DOHH2 (cell line): ENCODE measurements around the gene KCNE1.

Experiments used
- H3F3A ChIP-seq: fragments of 200-600 bp; sonication (generic), shearing (Covaris generic); 2 replicates; pipeline ENCODE4 v1.6.0; 2016; ENCODE audit warnings: antibody characterized with exemption, mild to moderate bottlenecking; ENCODE audit not compliant: control insufficient read depth, insufficient read depth
- H3K27ac ChIP-seq: fragments of 200-600 bp; sonication (generic); 2 replicates; pipeline ENCODE4 v1.5.1; 2014; ENCODE audit warnings: low read depth, mild to moderate bottlenecking, low read length, moderate library complexity
- H3K27me3 ChIP-seq: fragments of 200-600 bp; sonication (generic); 2 replicates; pipeline ENCODE4 v1.6.1; 2014; ENCODE audit warnings: mild to moderate bottlenecking, low read length, mixed read lengths; ENCODE audit not compliant: control insufficient read depth
- H3K36me3 ChIP-seq: fragments of 200-600 bp; sonication (generic); 2 replicates; pipeline ENCODE4 v1.6.1; 2014; ENCODE audit warnings: mild to moderate bottlenecking, low read length, moderate library complexity, mixed read lengths; ENCODE audit not compliant: control insufficient read depth
- H3K4me1 ChIP-seq: fragments of 200-600 bp; sonication (generic); 2 replicates; pipeline ENCODE4 v1.6.1; 2014; ENCODE audit warnings: mild to moderate bottlenecking, low read length, mixed read lengths; ENCODE audit not compliant: control insufficient read depth
- H3K4me2 ChIP-seq: fragments of 200-600 bp; sonication (generic); 2 replicates; pipeline ENCODE4 v1.6.0; 2014; ENCODE audit warnings: mild to moderate bottlenecking, low read length, moderate library complexity
- H3K4me3 ChIP-seq: fragments of 200-600 bp; sonication (generic); 2 replicates; pipeline ENCODE4 v1.5.1; 2014; ENCODE audit warnings: mild to moderate bottlenecking, low read length, mixed read lengths
- H3K79me2 ChIP-seq: fragments of 200-600 bp; sonication (generic); 2 replicates; pipeline ENCODE4 v1.6.1; 2014; ENCODE audit warnings: mild to moderate bottlenecking, low read length, mixed read lengths; ENCODE audit not compliant: control insufficient read depth
- H3K9me2 ChIP-seq: fragments of 200-600 bp; sonication (generic); replicated peaks from 2 replicates; pipeline ENCODE4 v1.6.1; 2014; ENCODE audit warnings: mild to moderate bottlenecking, low read length, mixed read lengths; ENCODE audit not compliant: control insufficient read depth
- H3K9me3 ChIP-seq: fragments of 200-600 bp; sonication (generic); 2 replicates; pipeline ENCODE4 v1.6.1; 2014; ENCODE audit warnings: antibody characterized with exemption, low read length, mixed read lengths; ENCODE audit not compliant: control insufficient read depth, insufficient read depth
- H4K20me1 ChIP-seq: fragments of 200-600 bp; sonication (generic); 2 replicates; pipeline ENCODE4 v1.6.0; 2014; ENCODE audit warnings: low read depth, mild to moderate bottlenecking, antibody characterized with exemption, low read length, moderate library complexity; ENCODE audit not compliant: control insufficient read depth, insufficient read depth
- EZH2phosphoT487 ChIP-seq: fragments of 200-600 bp; sonication (generic); IDR thresholded peaks from 2 replicates; pipeline ENCODE4 v1.6.1; 2017; ENCODE audit warnings: borderline replicate concordance, mild to moderate bottlenecking, antibody characterized with exemption, low read length, moderate library complexity, mixed read lengths
- TF ChIP-seq, protein P1 (sequence below): fragments of 200-600 bp; sonication (generic); IDR thresholded peaks from one replicate; pipeline ENCODE4 v1.5.1; 2014; ENCODE audit warnings: antibody characterized with exemption, mild to moderate bottlenecking, low read depth, low read length; ENCODE audit not compliant: poor library complexity, severe bottlenecking

The KCNE1 gene

GRCh38 chr21:34531399-34531798 lies 19.4 kb upstream of the KCNE1 start:
- Histone ChIP-seq H3K36me3 (no peaks in the 10 kb centered on the region), H3K4me2 (no peak overlapping the region), H3K27ac (no peak overlapping the region), H3K27me3 (peaks cover 13% of the 10 kb centered on the region), H3F3A (no peaks in the 10 kb centered on the region), H3K9me3 (no peaks in the 10 kb centered on the region), H4K20me1 (no peaks in the 10 kb centered on the region), H3K4me1 (no peaks in the 10 kb centered on the region), H3K9me2 (no peaks in the 10 kb centered on the region), H3K79me2 (no peaks in the 10 kb centered on the region), H3K4me3 (no peak overlapping the region)
- TF ChIP-seq EZH2phosphoT487, result no peak
- TF ChIP-seq, protein P1, sequence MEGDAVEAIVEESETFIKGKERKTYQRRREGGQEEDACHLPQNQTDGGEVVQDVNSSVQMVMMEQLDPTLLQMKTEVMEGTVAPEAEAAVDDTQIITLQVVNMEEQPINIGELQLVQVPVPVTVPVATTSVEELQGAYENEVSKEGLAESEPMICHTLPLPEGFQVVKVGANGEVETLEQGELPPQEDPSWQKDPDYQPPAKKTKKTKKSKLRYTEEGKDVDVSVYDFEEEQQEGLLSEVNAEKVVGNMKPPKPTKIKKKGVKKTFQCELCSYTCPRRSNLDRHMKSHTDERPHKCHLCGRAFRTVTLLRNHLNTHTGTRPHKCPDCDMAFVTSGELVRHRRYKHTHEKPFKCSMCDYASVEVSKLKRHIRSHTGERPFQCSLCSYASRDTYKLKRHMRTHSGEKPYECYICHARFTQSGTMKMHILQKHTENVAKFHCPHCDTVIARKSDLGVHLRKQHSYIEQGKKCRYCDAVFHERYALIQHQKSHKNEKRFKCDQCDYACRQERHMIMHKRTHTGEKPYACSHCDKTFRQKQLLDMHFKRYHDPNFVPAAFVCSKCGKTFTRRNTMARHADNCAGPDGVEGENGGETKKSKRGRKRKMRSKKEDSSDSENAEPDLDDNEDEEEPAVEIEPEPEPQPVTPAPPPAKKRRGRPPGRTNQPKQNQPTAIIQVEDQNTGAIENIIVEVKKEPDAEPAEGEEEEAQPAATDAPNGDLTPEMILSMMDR, result no peak

- no peaks in the 10 kb centered on the region for H3K9me3 ChIP-seq
- TF ChIP-seq EZH2phosphoT487, result no peak
- TF ChIP-seq, protein P1, result no peak
- no peaks in the 10 kb centered on the region for H4K20me1 ChIP-seq
- H3K79me2 ChIP-seq, result no peaks in the 10 kb centered on the region
- H3K4me2 ChIP-seq, result no peak overlapping the region
- no peaks in the 10 kb centered on the region for H3K9me2 ChIP-seq
- no peaks in the 10 kb centered on the region for H3K4me1 ChIP-seq
- H3K4me3 ChIP-seq, result no peak overlapping the region
- H3K27me3 ChIP-seq, result peaks cover 13% of the 10 kb centered on the region
- no peaks in the 10 kb centered on the region for H3F3A ChIP-seq
- H3K27ac ChIP-seq, result no peak overlapping the region
- no peaks in the 10 kb centered on the region for H3K36me3 ChIP-seq
Measured at GRCh38 chr21:34530261-34530660, 18.3 kb upstream of the KCNE1 start.

DNA sequence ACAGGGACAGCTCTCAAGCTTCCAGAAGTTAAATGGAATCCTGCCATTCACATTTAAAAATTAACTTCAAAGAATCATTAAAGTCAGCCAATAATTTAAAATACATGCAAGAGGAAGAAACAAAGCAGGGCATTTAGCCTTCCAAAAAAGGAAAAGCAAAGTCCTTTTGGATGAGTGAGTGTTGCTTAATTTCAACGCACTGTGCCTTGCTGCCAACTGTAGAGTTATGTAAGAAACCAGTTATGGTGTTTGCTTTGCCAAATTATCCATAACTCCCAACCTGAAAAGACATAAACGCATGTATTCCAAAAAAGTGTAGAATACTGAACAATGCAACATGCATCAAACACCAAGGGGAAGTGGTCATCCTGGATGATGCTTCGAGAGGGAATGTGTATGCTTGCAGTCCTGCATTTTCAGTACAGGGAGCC lies 16.1 kb upstream of the KCNE1 start:
- Histone ChIP-seq H3K4me1 (no peaks in the 10 kb centered on the region), H3K36me3 (no peaks in the 10 kb centered on the region), H4K20me1 (no peaks in the 10 kb centered on the region), H3F3A (no peaks in the 10 kb centered on the region), H3K4me2 (no peak overlapping the region), H3K9me3 (no peaks in the 10 kb centered on the region), H3K4me3 (no peak overlapping the region), H3K9me2 (no peaks in the 10 kb centered on the region), H3K27ac (no peak overlapping the region), H3K79me2 (no peaks in the 10 kb centered on the region), H3K27me3 (peaks cover 13% of the 10 kb centered on the region)
- TF ChIP-seq, protein P1, result no peak
- TF ChIP-seq EZH2phosphoT487, result no peak
